Skeletal muscle cell (primary cell): ENCODE results near the gene FAM219B.
A peak's percentile ranks its signal among the peaks of the same experiment; 100 is the strongest.
"Not testable (repeated sequence)": the region's sequence is repeated elsewhere in the genome, so short reads cannot be mapped to it uniquely, and the experiment has no call there.

Source experiments
- DNase-seq: peaks from one replicate; pipeline ENCODE4 v3.0.0-alpha.2; 2010; ENCODE audit warnings: low read depth
- H3K4me3 ChIP-seq: 2 replicates; pipeline ENCODE4 v1.5.1; 2011; ENCODE audit warnings: low read depth, mild to moderate bottlenecking, control low read depth, low read length, moderate library complexity

Gene FAM219B

GRCh38 chr15:74906450-74907162 is at the start of gene FAM219B:
Gene FAM219B, minus strand, starts transcription at chr15:74906851. Its CDS starts 51 bp downstream, at chr15:74906800.
- peak within 1 kb of the TSS; percentile 91 for H3K4me3 ChIP-seq
- DNase-seq: peak; percentile 52

- H3K4me3 ChIP-seq: peak overlapping the region; percentile 56
- no peak for DNase-seq
These were observed 49.4 kb upstream of the FAM219B start for GRCh38 chr15:74955796-74956647.

- DNase-seq: no peak
- H3K4me3 ChIP-seq: peak overlapping the region; percentile 56
These were observed 48.4 kb upstream of the FAM219B start for GRCh38 chr15:74955017-74955416.

GRCh38 chr15:74954515-74954914 is 47.9 kb upstream of the FAM219B start:
- H3K4me3 ChIP-seq: no peak overlapping the region
- no peak for DNase-seq

GRCh38 chr15:74951006-74951405 is 44.4 kb upstream of the FAM219B start:
- DNase-seq: no peak
- no peak overlapping the region for H3K4me3 ChIP-seq

- no peak overlapping the region for H3K4me3 ChIP-seq
These were observed 43.6 kb upstream of the FAM219B start for GRCh38 chr15:74950078-74950908.

GRCh38 chr15:74937590-74938371 is 31.1 kb upstream of the FAM219B start, which contains the start of gene COX5A:
Gene COX5A, minus strand, starts transcription at chr15:74938073. Its CDS starts 59 bp downstream, at chr15:74938014.
- peak; percentile 92 for DNase-seq
- peak within 1 kb of the TSS; percentile 96 for H3K4me3 ChIP-seq

More at GRCh38 chr15:74950078-74950908, 43.6 kb upstream of the FAM219B start:
- DNase-seq: no peak

- peak overlapping the region; percentile 96 for H3K4me3 ChIP-seq
- no peak for DNase-seq
These were observed 30.6 kb upstream of the FAM219B start for GRCh38 chr15:74937272-74937589.

- DNase-seq, H3K4me3 ChIP-seq: not testable (repeated sequence)
These were observed 28.5 kb upstream of the FAM219B start for GRCh38 chr15:74935193-74935592.

GRCh38 chr15:74933573-74933972 is 26.9 kb upstream of the FAM219B start:
- no peak for DNase-seq
- H3K4me3 ChIP-seq: no peak overlapping the region

- H3K4me3 ChIP-seq: no peak overlapping the region
- no peak for DNase-seq
These were observed 22.1 kb upstream of the FAM219B start for GRCh38 chr15:74928771-74929198.

- H3K4me3 ChIP-seq: no peak overlapping the region
- no peak for DNase-seq
These were observed 17.9 kb upstream of the FAM219B start for GRCh38 chr15:74924525-74924924.

- no peak for DNase-seq
- no peak overlapping the region for H3K4me3 ChIP-seq
These were observed 13.8 kb upstream of the FAM219B start for GRCh38 chr15:74920456-74920855.

- DNase-seq: no peak
- H3K4me3 ChIP-seq: no peak overlapping the region
These were observed 11.0 kb upstream of the FAM219B start for GRCh38 chr15:74917676-74918075.

- H3K4me3 ChIP-seq, DNase-seq: not testable (repeated sequence)
These were observed 7.1 kb upstream of the FAM219B start for GRCh38 chr15:74913799-74914198.

GRCh38 chr15:74913041-74913440 is 6.4 kb upstream of the FAM219B start:
- H3K4me3 ChIP-seq: no peak overlapping the region
- DNase-seq: no peak

GRCh38 chr15:74908635-74909034 is 2.0 kb upstream of the FAM219B start:
- no peak overlapping the region for H3K4me3 ChIP-seq
- DNase-seq: no peak

- no peak for DNase-seq
These were observed 666 bp upstream of the FAM219B start for GRCh38 chr15:74907163-74907870.

More at GRCh38 chr15:74907163-74907870, 666 bp upstream of the FAM219B start:
- peak overlapping the region; percentile 91 for H3K4me3 ChIP-seq
